ENCODE results near the gene PPFIA4. TPM values are rescaled to one million over a fixed set of nuclear protein-coding genes. Genes with fewer than 3 reads are reported as not detected.
"Not testable (repeated sequence)": the region's sequence is repeated elsewhere in the genome, so short reads cannot be mapped to it uniquely, and the experiment has no call there.

PPFIA4 gene
- total RNA-seq, 1 donor from 2014 or later, result 9.1 TPM

DNA sequence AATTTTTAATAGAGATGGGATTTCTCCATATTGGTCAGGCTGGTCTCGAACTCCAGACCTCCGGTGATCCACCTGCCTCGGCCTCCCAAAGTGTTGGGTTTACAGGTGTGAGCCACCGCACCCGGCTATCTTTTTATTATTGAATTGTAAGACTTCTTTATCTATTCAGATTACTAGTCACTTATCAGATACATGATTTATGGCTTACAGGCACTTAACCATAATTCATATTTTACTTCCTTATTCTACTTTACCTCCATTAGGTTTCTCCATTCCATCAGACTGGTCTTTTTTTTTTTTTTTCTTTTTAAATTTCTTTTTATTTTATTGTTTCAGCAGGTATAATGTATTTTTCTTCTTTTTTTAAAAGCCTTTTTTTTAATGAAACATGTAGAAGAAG, 14.7 kb upstream of the PPFIA4 start:
- Histone ChIP-seq H3K36me3 (ENCODE audit: insufficient read depth, low read length) (peaks cover 36% of the 10 kb centered on the region), H3K79me2 (ENCODE audit: insufficient read depth, low read length) (peaks cover 54% of the 10 kb centered on the region), H3K9me3 (ENCODE audit: insufficient read depth, low read depth, low read length) (no peaks in the 10 kb centered on the region), H3K4me3 (ENCODE audit: insufficient read depth, low read depth, low read length) (no peak overlapping the region), H2AFZ (ENCODE audit: low read depth, low read length) (no peak overlapping the region), H3K4me2 (ENCODE audit: low read length) (no peak overlapping the region), H4K20me1 (ENCODE audit: insufficient read depth, low read length) (peaks cover 33% of the 10 kb centered on the region), H3K9ac (ENCODE audit: low read length) (no peak overlapping the region), H3K4me1 (ENCODE audit: insufficient read depth, low read length) (peaks cover 6% of the 10 kb centered on the region), H3K27ac (ENCODE audit: low read depth, low read length) (no peak overlapping the region), H3K27me3 (ENCODE audit: insufficient read depth, low read length) (no peaks in the 10 kb centered on the region)
- DNase-seq (ENCODE audit: low read depth), result no peak
- no peak overlapping the region for H3K27ac Mint-ChIP-seq (ENCODE audit: unreplicated experiment)
- no peaks in the 10 kb centered on the region for H3K27me3 Mint-ChIP-seq (ENCODE audit: low read depth, unreplicated experiment)
- peaks cover 6% of the 10 kb centered on the region for H3K4me1 Mint-ChIP-seq (ENCODE audit: low read depth, unreplicated experiment)
- TF ChIP-seq EZH2 (IDR thresholded peaks at IDR 0.05; ENCODE audit: insufficient read depth, low read length), result no peak
- TF ChIP-seq, protein P1, sequence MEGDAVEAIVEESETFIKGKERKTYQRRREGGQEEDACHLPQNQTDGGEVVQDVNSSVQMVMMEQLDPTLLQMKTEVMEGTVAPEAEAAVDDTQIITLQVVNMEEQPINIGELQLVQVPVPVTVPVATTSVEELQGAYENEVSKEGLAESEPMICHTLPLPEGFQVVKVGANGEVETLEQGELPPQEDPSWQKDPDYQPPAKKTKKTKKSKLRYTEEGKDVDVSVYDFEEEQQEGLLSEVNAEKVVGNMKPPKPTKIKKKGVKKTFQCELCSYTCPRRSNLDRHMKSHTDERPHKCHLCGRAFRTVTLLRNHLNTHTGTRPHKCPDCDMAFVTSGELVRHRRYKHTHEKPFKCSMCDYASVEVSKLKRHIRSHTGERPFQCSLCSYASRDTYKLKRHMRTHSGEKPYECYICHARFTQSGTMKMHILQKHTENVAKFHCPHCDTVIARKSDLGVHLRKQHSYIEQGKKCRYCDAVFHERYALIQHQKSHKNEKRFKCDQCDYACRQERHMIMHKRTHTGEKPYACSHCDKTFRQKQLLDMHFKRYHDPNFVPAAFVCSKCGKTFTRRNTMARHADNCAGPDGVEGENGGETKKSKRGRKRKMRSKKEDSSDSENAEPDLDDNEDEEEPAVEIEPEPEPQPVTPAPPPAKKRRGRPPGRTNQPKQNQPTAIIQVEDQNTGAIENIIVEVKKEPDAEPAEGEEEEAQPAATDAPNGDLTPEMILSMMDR (IDR thresholded peaks at IDR 0.05; ENCODE audit: insufficient read depth, low read depth, low read length), result no peak
- H3K36me3 Mint-ChIP-seq (ENCODE audit: low read depth, unreplicated experiment), result peaks cover 11% of the 10 kb centered on the region
- no peaks in the 10 kb centered on the region for H3K9me3 Mint-ChIP-seq (ENCODE audit: unreplicated experiment)
- H3K4me3 Mint-ChIP-seq (ENCODE audit: unreplicated experiment), result no peak overlapping the region
- FAIRE-seq, result no peak

DNA sequence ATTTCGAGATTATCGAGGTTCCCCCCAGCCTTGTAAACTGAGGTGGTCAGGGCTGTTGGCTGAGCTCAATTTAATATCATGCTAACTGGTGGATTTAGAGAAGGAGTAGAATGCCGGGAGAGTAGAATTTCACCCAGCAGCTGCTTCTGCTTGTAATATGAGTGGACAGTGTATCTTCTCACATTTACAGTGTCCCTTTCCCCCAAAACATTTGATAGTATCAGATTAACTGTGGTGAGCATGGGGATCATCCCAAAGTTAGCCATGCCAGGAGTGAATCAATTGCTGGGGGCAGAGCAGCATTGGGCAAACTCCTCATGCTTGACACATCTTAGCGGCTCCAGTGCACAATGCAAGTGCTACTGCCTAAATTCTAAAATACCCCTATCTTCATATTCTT, 9.2 kb upstream of the PPFIA4 start:
- no peaks in the 10 kb centered on the region for H3K9me3 Mint-ChIP-seq (ENCODE audit: unreplicated experiment)
- peaks cover 20% of the 10 kb centered on the region for H3K36me3 Mint-ChIP-seq (ENCODE audit: low read depth, unreplicated experiment)
- no peak for TF ChIP-seq EZH2 (IDR thresholded peaks at IDR 0.05; ENCODE audit: insufficient read depth, low read length)
- TF ChIP-seq, protein P1 (IDR thresholded peaks at IDR 0.05; ENCODE audit: insufficient read depth, low read depth, low read length), result no peak
- no peaks in the 10 kb centered on the region for H3K4me1 ChIP-seq (ENCODE audit: insufficient read depth, low read length)
- no peak overlapping the region for H3K27ac ChIP-seq (ENCODE audit: low read depth, low read length)
- H3K4me1 Mint-ChIP-seq (ENCODE audit: low read depth, unreplicated experiment), result no peaks in the 10 kb centered on the region
- no peaks in the 10 kb centered on the region for H3K9me3 ChIP-seq (ENCODE audit: insufficient read depth, low read depth, low read length)
- no peaks in the 10 kb centered on the region for H3K27me3 ChIP-seq (ENCODE audit: insufficient read depth, low read length)
- no peak overlapping the region for H3K27ac Mint-ChIP-seq (ENCODE audit: unreplicated experiment)
- H3K4me3 ChIP-seq (ENCODE audit: insufficient read depth, low read depth, low read length), result no peak overlapping the region
- DNase-seq (ENCODE audit: low read depth), result no peak
- no peak overlapping the region for H3K4me2 ChIP-seq (ENCODE audit: low read length)
- H3K36me3 ChIP-seq (ENCODE audit: insufficient read depth, low read length), result peaks cover 64% of the 10 kb centered on the region
- H3K9ac ChIP-seq (ENCODE audit: low read length), result no peak overlapping the region
- H2AFZ ChIP-seq (ENCODE audit: low read depth, low read length), result no peak overlapping the region
- peaks cover 13% of the 10 kb centered on the region for H3K79me2 ChIP-seq (ENCODE audit: insufficient read depth, low read length)
- no peak overlapping the region for H3K4me3 Mint-ChIP-seq (ENCODE audit: unreplicated experiment)
- peaks cover 23% of the 10 kb centered on the region for H4K20me1 ChIP-seq (ENCODE audit: insufficient read depth, low read length)
- no peak for FAIRE-seq
- H3K27me3 Mint-ChIP-seq (ENCODE audit: low read depth, unreplicated experiment), result no peaks in the 10 kb centered on the region

DNA sequence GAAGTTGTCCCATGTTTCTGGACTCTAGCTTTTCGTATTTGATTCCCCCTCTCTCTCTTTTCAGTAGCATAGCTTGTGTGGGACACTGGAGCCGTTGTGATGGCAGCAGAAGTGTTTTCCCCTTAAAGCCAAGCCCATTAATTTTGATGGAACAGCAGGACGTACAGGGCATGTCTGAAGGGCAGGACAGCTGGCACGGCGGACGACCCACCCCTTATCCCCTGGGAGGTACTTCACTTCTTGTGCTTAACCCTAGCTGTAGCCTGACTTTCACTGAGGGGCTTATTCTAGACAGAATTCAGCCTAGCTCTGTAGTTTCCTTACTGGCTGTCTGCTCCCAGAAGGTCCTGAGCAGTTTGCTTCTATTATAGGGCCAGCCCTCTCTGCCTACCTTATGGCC, 8.6 kb upstream of the PPFIA4 start:
- peaks cover 20% of the 10 kb centered on the region for H3K36me3 Mint-ChIP-seq (ENCODE audit: low read depth, unreplicated experiment)
- H3K4me3 Mint-ChIP-seq (ENCODE audit: unreplicated experiment), result no peak overlapping the region
- Histone ChIP-seq H3K4me2 (ENCODE audit: low read length) (no peak overlapping the region), H3K79me2 (ENCODE audit: insufficient read depth, low read length) (peaks cover 9% of the 10 kb centered on the region), H3K27me3 (ENCODE audit: insufficient read depth, low read length) (no peaks in the 10 kb centered on the region), H4K20me1 (ENCODE audit: insufficient read depth, low read length) (peaks cover 23% of the 10 kb centered on the region), H3K27ac (ENCODE audit: low read depth, low read length) (no peak overlapping the region), H3K4me1 (ENCODE audit: insufficient read depth, low read length) (no peaks in the 10 kb centered on the region), H2AFZ (ENCODE audit: low read depth, low read length) (no peak overlapping the region), H3K9ac (ENCODE audit: low read length) (no peak overlapping the region), H3K4me3 (ENCODE audit: insufficient read depth, low read depth, low read length) (no peak overlapping the region), H3K36me3 (ENCODE audit: insufficient read depth, low read length) (peaks cover 64% of the 10 kb centered on the region), H3K9me3 (ENCODE audit: insufficient read depth, low read depth, low read length) (no peaks in the 10 kb centered on the region)
- no peak for TF ChIP-seq EZH2 (IDR thresholded peaks at IDR 0.05; ENCODE audit: insufficient read depth, low read length)
- TF ChIP-seq, protein P1 (IDR thresholded peaks at IDR 0.05; ENCODE audit: insufficient read depth, low read depth, low read length), result no peak
- DNase-seq (ENCODE audit: low read depth), result no peak
- no peaks in the 10 kb centered on the region for H3K4me1 Mint-ChIP-seq (ENCODE audit: low read depth, unreplicated experiment)
- FAIRE-seq, result no peak
- H3K27me3 Mint-ChIP-seq (ENCODE audit: low read depth, unreplicated experiment), result no peaks in the 10 kb centered on the region
- no peak overlapping the region for H3K27ac Mint-ChIP-seq (ENCODE audit: unreplicated experiment)
- H3K9me3 Mint-ChIP-seq (ENCODE audit: unreplicated experiment), result no peaks in the 10 kb centered on the region

DNA sequence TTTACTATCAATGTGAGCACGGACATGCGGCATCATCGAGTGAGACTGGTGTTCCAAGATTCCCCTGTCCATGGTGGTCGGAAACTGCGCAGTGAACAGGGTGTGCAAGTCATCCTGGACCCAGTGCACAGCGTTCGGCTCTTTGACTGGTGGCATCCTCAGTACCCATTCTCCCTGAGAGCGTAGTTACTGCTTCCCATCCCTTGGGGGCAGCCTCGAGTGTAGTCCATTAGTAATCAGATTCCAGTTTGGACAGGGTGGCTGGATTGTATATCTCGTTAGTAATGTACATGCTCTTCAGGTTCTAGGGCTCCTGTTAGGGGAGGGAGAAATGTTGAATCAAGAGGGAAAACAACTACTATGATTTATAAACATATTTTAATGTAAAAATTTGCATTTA, 3.4 kb upstream of the PPFIA4 start:
- H3K79me2 ChIP-seq (ENCODE audit: insufficient read depth, low read length); H3K4me1 ChIP-seq (ENCODE audit: insufficient read depth, low read length); H3K9me3 Mint-ChIP-seq (ENCODE audit: unreplicated experiment); H3K27me3 Mint-ChIP-seq (ENCODE audit: low read depth, unreplicated experiment); H3K4me2 ChIP-seq (ENCODE audit: low read length); H3K9ac ChIP-seq (ENCODE audit: low read length); H3K27ac Mint-ChIP-seq (ENCODE audit: unreplicated experiment); DNase-seq (ENCODE audit: low read depth); H3K9me3 ChIP-seq (ENCODE audit: insufficient read depth, low read depth, low read length); H2AFZ ChIP-seq (ENCODE audit: low read depth, low read length); H3K4me3 ChIP-seq (ENCODE audit: insufficient read depth, low read depth, low read length); H3K4me3 Mint-ChIP-seq (ENCODE audit: unreplicated experiment); H4K20me1 ChIP-seq (ENCODE audit: insufficient read depth, low read length); H3K27ac ChIP-seq (ENCODE audit: low read depth, low read length); H3K4me1 Mint-ChIP-seq (ENCODE audit: low read depth, unreplicated experiment); FAIRE-seq: not testable (repeated sequence)
- peaks cover 11% of the 10 kb centered on the region for H3K27me3 ChIP-seq (ENCODE audit: insufficient read depth, low read length)
- peaks cover 51% of the 10 kb centered on the region for H3K36me3 ChIP-seq (ENCODE audit: insufficient read depth, low read length)
- H3K36me3 Mint-ChIP-seq (ENCODE audit: low read depth, unreplicated experiment), result peaks cover 17% of the 10 kb centered on the region
